ENCODE results near the gene THAP11.

Gene THAP11

GRCh38 chr16:67801241-67801640, 40.9 kb upstream of the THAP11 start:
- no peaks in the 10 kb centered on the region for H3K9me3 ChIP-seq (ENCODE audit: low read length)
- H3K9me2 ChIP-seq (ENCODE audit: low read depth, low read length): no peaks in the 10 kb centered on the region
- H3K36me3 ChIP-seq (ENCODE audit: insufficient read depth, low read length): peaks cover 43% of the 10 kb centered on the region; the same call in 1 of the 2 replicates
- no peaks in the 10 kb centered on the region for H3K27me3 ChIP-seq (ENCODE audit: insufficient read depth, low read length)
- H4K20me1 ChIP-seq (ENCODE audit: insufficient read depth, low read length): no peaks in the 10 kb centered on the region
- peaks cover 34% of the 10 kb centered on the region for H3K4me1 ChIP-seq (ENCODE audit: insufficient read depth, low read length, severe bottlenecking)
- no peaks in the 10 kb centered on the region for H3F3A ChIP-seq (ENCODE audit: insufficient read depth, low read length)
- peaks cover 26% of the 10 kb centered on the region for H3K79me2 ChIP-seq (ENCODE audit: insufficient read depth, low read length)
- TF ChIP-seq CTCF (IDR thresholded peaks at IDR 0.05; ENCODE audit: low read length): no peak
- no peak for TF ChIP-seq EZH2 (IDR thresholded peaks at IDR 0.05; ENCODE audit: borderline replicate concordance, low read length)
- H3K9ac ChIP-seq (ENCODE audit: low read length): no peak overlapping the region
- H3K4me2 ChIP-seq (ENCODE audit: low read length): no peak overlapping the region
- H3K4me3 ChIP-seq (ENCODE audit: low read depth, low read length, poor library complexity, severe bottlenecking): no peak overlapping the region
- peak overlapping the region; percentile 49 for H3K27ac ChIP-seq (ENCODE audit: low read depth, low read length, poor library complexity, severe bottlenecking)
- H2AFZ ChIP-seq (ENCODE audit: low read length): no peak overlapping the region

- Histone ChIP-seq H3K36me3 (ENCODE audit: insufficient read depth, low read length) (peaks cover 37% of the 10 kb centered on the region; the same call in 1 of the 2 replicates), H3K9me2 (ENCODE audit: low read depth, low read length) (no peaks in the 10 kb centered on the region), H3K27ac (ENCODE audit: low read depth, low read length, poor library complexity, severe bottlenecking) (peak overlapping the region; percentile 49), H3K9ac (ENCODE audit: low read length) (no peak overlapping the region), H3K9me3 (ENCODE audit: low read length) (no peaks in the 10 kb centered on the region), H2AFZ (ENCODE audit: low read length) (no peak overlapping the region), H3K4me1 (ENCODE audit: insufficient read depth, low read length, severe bottlenecking) (peaks cover 34% of the 10 kb centered on the region), H3F3A (ENCODE audit: insufficient read depth, low read length) (no peaks in the 10 kb centered on the region), H4K20me1 (ENCODE audit: insufficient read depth, low read length) (no peaks in the 10 kb centered on the region), H3K4me3 (ENCODE audit: low read depth, low read length, poor library complexity, severe bottlenecking) (no peak overlapping the region), H3K4me2 (ENCODE audit: low read length) (no peak overlapping the region), H3K27me3 (ENCODE audit: insufficient read depth, low read length) (no peaks in the 10 kb centered on the region), H3K79me2 (ENCODE audit: insufficient read depth, low read length) (peaks cover 24% of the 10 kb centered on the region)
- no peak for TF ChIP-seq EZH2 (IDR thresholded peaks at IDR 0.05; ENCODE audit: borderline replicate concordance, low read length)
- TF ChIP-seq CTCF (IDR thresholded peaks at IDR 0.05; ENCODE audit: low read length): no peak
Observed at GRCh38 chr16:67801883-67802282, 40.2 kb upstream of the THAP11 start.

- Histone ChIP-seq H3K9me3 (ENCODE audit: low read length) (no peaks in the 10 kb centered on the region), H3K4me1 (ENCODE audit: insufficient read depth, low read length, severe bottlenecking) (peaks cover 42% of the 10 kb centered on the region), H2AFZ (ENCODE audit: low read length) (no peak overlapping the region), H3K4me2 (ENCODE audit: low read length) (no peak overlapping the region), H3F3A (ENCODE audit: insufficient read depth, low read length) (no peaks in the 10 kb centered on the region), H4K20me1 (ENCODE audit: insufficient read depth, low read length) (no peaks in the 10 kb centered on the region), H3K9me2 (ENCODE audit: low read depth, low read length) (no peaks in the 10 kb centered on the region), H3K4me3 (ENCODE audit: low read depth, low read length, poor library complexity, severe bottlenecking) (no peak overlapping the region), H3K27ac (ENCODE audit: low read depth, low read length, poor library complexity, severe bottlenecking) (no peak overlapping the region), H3K36me3 (ENCODE audit: insufficient read depth, low read length) (peaks cover 27% of the 10 kb centered on the region; the same call in 1 of the 2 replicates), H3K79me2 (ENCODE audit: insufficient read depth, low read length) (peaks cover 24% of the 10 kb centered on the region), H3K27me3 (ENCODE audit: insufficient read depth, low read length) (no peaks in the 10 kb centered on the region), H3K9ac (ENCODE audit: low read length) (no peak overlapping the region)
- no peak for TF ChIP-seq CTCF (IDR thresholded peaks at IDR 0.05; ENCODE audit: low read length)
- TF ChIP-seq EZH2 (IDR thresholded peaks at IDR 0.05; ENCODE audit: borderline replicate concordance, low read length): no peak
Observed at GRCh38 chr16:67803894-67804293, 38.2 kb upstream of the THAP11 start.

Measured in OCI-LY1 (cell line).